ENCODE results near the gene TLL2. TPM values are rescaled to one million over a fixed set of nuclear protein-coding genes. Genes with fewer than 3 reads are reported as not detected.
A peak's percentile ranks its signal among the peaks of the same experiment; 100 is the strongest.

TLL2 gene
- total RNA-seq, 1 donor from 2014 or later: not detected

GRCh38 chr10:96339956-96340904 lies 173.5 kb downstream of the TLL2 start:
- Mint-ChIP-seq H3K36me3 (ENCODE audit: unreplicated experiment) (no peaks in the 10 kb centered on the region), H3K4me1 (ENCODE audit: unreplicated experiment) (no peaks in the 10 kb centered on the region), H3K27me3 (ENCODE audit: unreplicated experiment) (peaks cover 33% of the 10 kb centered on the region), H3K27ac (ENCODE audit: unreplicated experiment) (no peak overlapping the region), H3K9me3 (ENCODE audit: unreplicated experiment) (no peaks in the 10 kb centered on the region), H3K4me3 (ENCODE audit: unreplicated experiment) (no peak overlapping the region)
- no peak for DNase-seq (ENCODE audit: extremely low spot score, unreplicated experiment)
- TF ChIP-seq, protein P1, sequence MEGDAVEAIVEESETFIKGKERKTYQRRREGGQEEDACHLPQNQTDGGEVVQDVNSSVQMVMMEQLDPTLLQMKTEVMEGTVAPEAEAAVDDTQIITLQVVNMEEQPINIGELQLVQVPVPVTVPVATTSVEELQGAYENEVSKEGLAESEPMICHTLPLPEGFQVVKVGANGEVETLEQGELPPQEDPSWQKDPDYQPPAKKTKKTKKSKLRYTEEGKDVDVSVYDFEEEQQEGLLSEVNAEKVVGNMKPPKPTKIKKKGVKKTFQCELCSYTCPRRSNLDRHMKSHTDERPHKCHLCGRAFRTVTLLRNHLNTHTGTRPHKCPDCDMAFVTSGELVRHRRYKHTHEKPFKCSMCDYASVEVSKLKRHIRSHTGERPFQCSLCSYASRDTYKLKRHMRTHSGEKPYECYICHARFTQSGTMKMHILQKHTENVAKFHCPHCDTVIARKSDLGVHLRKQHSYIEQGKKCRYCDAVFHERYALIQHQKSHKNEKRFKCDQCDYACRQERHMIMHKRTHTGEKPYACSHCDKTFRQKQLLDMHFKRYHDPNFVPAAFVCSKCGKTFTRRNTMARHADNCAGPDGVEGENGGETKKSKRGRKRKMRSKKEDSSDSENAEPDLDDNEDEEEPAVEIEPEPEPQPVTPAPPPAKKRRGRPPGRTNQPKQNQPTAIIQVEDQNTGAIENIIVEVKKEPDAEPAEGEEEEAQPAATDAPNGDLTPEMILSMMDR (IDR thresholded peaks at IDR 0.05): peak; percentile 68

DNA sequence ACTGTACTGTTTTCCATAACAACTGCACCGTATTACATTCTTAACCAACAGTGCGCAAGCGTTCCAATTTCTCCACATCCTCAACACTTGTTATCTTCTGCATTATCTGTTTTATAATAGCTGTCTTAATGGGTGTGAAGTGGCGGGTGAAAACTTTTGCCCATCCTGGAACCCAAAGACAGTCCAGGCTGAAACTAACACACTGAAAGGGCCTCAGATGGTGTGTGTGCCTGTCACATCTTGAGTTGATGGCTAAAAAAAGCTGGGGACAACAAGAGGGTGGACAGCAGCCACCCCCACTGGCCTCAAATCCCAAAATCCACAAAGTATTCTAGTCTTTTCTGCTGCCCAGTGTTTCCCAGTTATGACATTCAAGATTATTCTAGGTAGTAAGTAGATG lies 174.3 kb downstream of the TLL2 start:
- Mint-ChIP-seq H3K36me3 (ENCODE audit: unreplicated experiment) (no peaks in the 10 kb centered on the region), H3K27ac (ENCODE audit: unreplicated experiment) (no peak overlapping the region), H3K4me3 (ENCODE audit: unreplicated experiment) (no peak overlapping the region), H3K27me3 (ENCODE audit: unreplicated experiment) (peaks cover 36% of the 10 kb centered on the region), H3K9me3 (ENCODE audit: unreplicated experiment) (no peaks in the 10 kb centered on the region), H3K4me1 (ENCODE audit: unreplicated experiment) (no peaks in the 10 kb centered on the region)
- no peak for DNase-seq (ENCODE audit: extremely low spot score, unreplicated experiment)
- TF ChIP-seq, protein P1 (IDR thresholded peaks at IDR 0.05): no peak

- no peaks in the 10 kb centered on the region for H3K4me1 Mint-ChIP-seq (ENCODE audit: unreplicated experiment)
- TF ChIP-seq, protein P1 (IDR thresholded peaks at IDR 0.05): no peak
- H3K27ac Mint-ChIP-seq (ENCODE audit: unreplicated experiment): no peak overlapping the region
- H3K27me3 Mint-ChIP-seq (ENCODE audit: unreplicated experiment): peaks cover 40% of the 10 kb centered on the region
- no peak overlapping the region for H3K4me3 Mint-ChIP-seq (ENCODE audit: unreplicated experiment)
- no peaks in the 10 kb centered on the region for H3K9me3 Mint-ChIP-seq (ENCODE audit: unreplicated experiment)
- no peak for DNase-seq (ENCODE audit: extremely low spot score, unreplicated experiment)
- no peaks in the 10 kb centered on the region for H3K36me3 Mint-ChIP-seq (ENCODE audit: unreplicated experiment)
These were observed 175.3 kb downstream of the TLL2 start for GRCh38 chr10:96338279-96338925.

- Mint-ChIP-seq H3K27ac (ENCODE audit: unreplicated experiment) (no peak overlapping the region), H3K36me3 (ENCODE audit: unreplicated experiment) (no peaks in the 10 kb centered on the region), H3K9me3 (ENCODE audit: unreplicated experiment) (no peaks in the 10 kb centered on the region), H3K4me1 (ENCODE audit: unreplicated experiment) (no peaks in the 10 kb centered on the region), H3K27me3 (ENCODE audit: unreplicated experiment) (peaks cover 38% of the 10 kb centered on the region), H3K4me3 (ENCODE audit: unreplicated experiment) (no peak overlapping the region)
- DNase-seq (ENCODE audit: extremely low spot score, unreplicated experiment): peak; percentile 46
- TF ChIP-seq, protein P1 (IDR thresholded peaks at IDR 0.05): no peak
These were observed 176.6 kb downstream of the TLL2 start for GRCh38 chr10:96337106-96337505.

Data from osteocyte (in vitro differentiated cells).